Posterior cingulate gyrus (tissue), 11 donors: ENCODE results near the gene TRAF1.

Source experiments
- DNase-seq, 10 donors: peaks; one replicate each; pipeline versions ENCODE4 v3.0.0 to v3.0.0-alpha.2; 2020 to 2021; ENCODE audit warnings: mixed read lengths in 3 of 10
- intact Hi-C: fragments of 100-400 bp; cut with DNase I; formaldehyde crosslinking; loops from one replicate; pipeline ENCODE4 v1.15.1; 2023

The TRAF1 gene

DNA sequence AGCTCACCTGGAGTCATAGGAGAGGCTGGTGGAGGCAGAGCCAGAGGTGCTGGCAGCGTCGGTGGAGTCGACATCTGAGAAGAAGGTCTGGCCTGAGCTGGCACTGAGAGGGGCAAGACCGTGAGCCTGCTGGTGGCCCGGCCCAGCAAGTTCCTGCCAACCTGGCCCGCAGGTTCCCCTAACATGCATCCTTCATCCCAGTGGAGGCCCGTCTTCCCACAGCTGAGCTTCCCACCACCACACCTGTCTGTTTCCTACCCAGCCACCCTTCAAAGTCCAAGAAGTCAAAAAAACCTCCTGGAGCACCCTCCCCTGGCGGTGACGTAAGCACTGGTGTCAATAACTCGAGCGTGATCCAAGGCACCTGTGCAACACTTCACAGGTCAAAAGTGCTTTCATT is 66.5 kb downstream of the TRAF1 start:
- DNase-seq: peak in 1 of 10 donors; percentile 61
- intact Hi-C loops: no loop called here

DNA sequence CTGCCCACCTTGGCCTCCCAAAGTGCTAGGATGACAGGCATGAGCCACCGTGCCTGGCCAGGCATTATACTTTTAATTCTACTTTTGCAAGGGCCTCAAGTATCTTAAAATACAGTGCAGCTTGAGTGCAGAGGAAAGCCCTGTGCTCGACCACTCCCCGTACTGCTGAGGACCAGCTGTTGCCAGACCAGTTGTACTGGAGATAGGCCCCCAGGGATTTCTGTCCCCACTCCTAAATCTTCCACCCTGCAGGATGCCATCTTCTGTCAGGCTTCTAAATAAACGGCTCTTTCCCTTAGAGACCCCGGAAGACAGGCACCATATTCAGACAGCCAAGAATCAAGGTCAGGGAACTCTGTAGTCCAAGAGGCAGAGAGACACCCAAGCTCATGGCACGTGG is 67.2 kb downstream of the TRAF1 start:
- intact Hi-C loops: no loop called here
- no peak for DNase-seq

DNA sequence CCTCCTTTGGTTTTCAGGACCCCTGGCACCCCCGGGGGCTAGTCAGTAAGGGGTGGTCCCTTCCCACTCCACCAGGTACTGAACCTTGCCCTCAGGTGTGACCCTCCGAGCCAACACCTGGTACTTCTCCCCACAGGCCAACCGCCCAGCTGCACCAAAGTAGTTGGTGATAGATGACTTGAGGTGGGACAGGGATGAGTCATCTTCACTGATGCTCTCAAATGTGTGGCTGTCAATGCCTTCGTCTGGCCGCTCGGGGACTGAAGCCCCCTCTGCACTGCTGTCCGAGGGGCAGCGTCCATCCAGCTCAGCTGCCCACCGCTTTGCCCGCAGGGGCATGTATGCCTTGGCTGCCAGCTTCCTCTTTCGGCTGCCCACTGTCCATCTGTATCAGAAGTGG is 68.7 kb downstream of the TRAF1 start:
- intact Hi-C loops: no loop called here
- DNase-seq: peak in 1 of 10 donors; percentile 76

GRCh38 chr9:120857481-120857880 is 69.1 kb downstream of the TRAF1 start:
- peak in 2 of 10 donors; percentile 37 to 56 for DNase-seq
- intact Hi-C loops: no loop called here

- intact Hi-C loops: no loop called here
- peak in 1 of 10 donors; percentile 63 for DNase-seq
Measured at GRCh38 chr9:120856700-120857099, 69.9 kb downstream of the TRAF1 start.

GRCh38 chr9:120855827-120856670 is 70.5 kb downstream of the TRAF1 start:
- peak in 1 of 10 donors; percentile 40 for DNase-seq
- intact Hi-C loops: no loop called here

DNA sequence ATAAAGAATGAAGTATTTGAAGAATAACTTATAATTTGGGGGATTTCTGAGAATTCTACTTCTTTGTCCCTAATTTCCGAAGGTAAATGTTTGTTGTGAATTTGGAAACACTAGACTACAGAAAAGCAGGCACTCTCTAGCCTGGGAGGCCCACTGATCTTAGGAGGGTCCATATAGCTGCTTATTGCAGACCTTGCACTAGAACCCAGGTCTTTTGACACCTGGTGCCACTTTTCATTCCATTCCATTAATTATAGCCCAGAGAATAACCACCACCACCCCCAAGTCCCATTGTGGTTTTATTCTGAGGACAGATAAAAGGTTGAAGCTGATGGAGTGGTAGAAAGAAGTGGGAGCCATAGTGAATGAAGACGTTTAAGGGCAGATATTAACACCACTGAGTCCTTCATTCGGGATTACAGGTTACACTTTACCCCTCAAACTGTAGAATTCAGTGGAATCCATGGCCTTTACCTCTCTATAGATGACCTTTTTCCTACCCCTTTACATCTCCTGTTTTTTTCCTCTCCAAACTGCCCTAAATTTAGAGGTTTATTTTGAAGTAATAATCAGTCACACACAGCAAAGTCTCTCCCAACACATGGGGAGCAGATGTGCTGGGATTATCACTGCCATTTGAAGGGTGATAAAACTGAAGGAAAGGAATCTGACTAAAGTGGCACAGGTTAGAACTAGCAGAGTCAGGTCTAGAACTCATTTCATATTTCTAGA is 71.8 kb downstream of the TRAF1 start:
- intact Hi-C loops: no loop called here
- DNase-seq: no peak

DNA sequence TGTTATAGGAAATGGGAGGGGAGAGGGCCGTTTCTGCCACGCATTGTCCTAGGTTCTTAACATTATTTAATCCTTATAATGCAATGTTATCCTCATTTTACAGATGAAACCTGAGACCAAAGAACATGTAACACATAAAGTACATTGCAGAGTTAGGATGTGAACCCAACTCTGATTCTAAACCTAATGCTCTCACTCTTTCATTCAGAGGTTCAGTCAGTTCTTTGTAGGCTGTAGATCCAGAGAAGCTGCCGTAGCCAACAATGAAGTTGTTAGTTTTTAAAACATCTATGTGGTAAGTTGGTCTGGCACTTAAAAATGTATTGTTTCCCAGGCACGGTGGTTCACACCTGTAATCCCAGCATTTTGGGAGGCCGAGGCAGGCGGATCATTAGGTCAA is 73.4 kb downstream of the TRAF1 start:
- no peak for DNase-seq
- intact Hi-C loops: no loop called here
